Esophagus squamous epithelium (tissue), 4 donors: Measurements from ENCODE around the gene KCNH5.

ENCODE experiments used
- CTCF ChIP-seq, 6 experiments: fragments of 450-650 bp in 4 of 6; fragments of 200-600 bp in 2 of 6; sonication (generic) in 2 of 6; IDR thresholded peaks; one replicate each; pipeline ENCODE4 v1.5.1; 2016 to 2019; ENCODE audit warnings: antibody characterized with exemption in 6 of 6, mild to moderate bottlenecking in 4 of 6, moderate library complexity in 4 of 6
- POLR2A ChIP-seq, 4 donors: fragments of 450-650 bp; IDR thresholded peaks; one replicate each; pipeline ENCODE4 v1.6.1; 2017; ENCODE audit warnings: antibody characterized with exemption in 4 of 4, mild to moderate bottlenecking in 4 of 4, moderate library complexity in 3 of 4

- TF ChIP-seq CTCF (IDR thresholded peaks at IDR 0.05) (no peak), POLR2A (IDR thresholded peaks at IDR 0.05) (no peak)
Observed at GRCh38 chr14:62743560-62743959, 301.7 kb downstream of the KCNH5 start.
